Measurements from ENCODE around the gene IL37.

IL37 gene

GRCh38 chr2:112910865-112911264 is at the start of gene IL37:
Gene IL37 (plus strand): TSS chr2:112911165. CDS start chr2:112913013, 1,848 bp downstream.
- no peak for DNase-seq

GRCh38 chr2:112864072-112864471 is 46.9 kb upstream of the IL37 start:
- no peak for DNase-seq

GRCh38 chr2:112866128-112866835 is 44.7 kb upstream of the IL37 start:
- no peak for DNase-seq

- DNase-seq: no peak
Measured at GRCh38 chr2:112867701-112868631, 43.0 kb upstream of the IL37 start.

GRCh38 chr2:112869258-112869842 is 41.6 kb upstream of the IL37 start:
- DNase-seq: peak; percentile 38

GRCh38 chr2:112870841-112871835 is 39.8 kb upstream of the IL37 start:
- DNase-seq: no peak

- DNase-seq: no peak
Measured at GRCh38 chr2:112876257-112876970, 34.6 kb upstream of the IL37 start.

GRCh38 chr2:112876971-112877361 is 34.0 kb upstream of the IL37 start:
- DNase-seq: no peak

GRCh38 chr2:112877423-112877822 is 33.5 kb upstream of the IL37 start:
- DNase-seq: no peak

- DNase-seq: no peak
Measured at GRCh38 chr2:112879491-112880041, 31.4 kb upstream of the IL37 start.

- DNase-seq: peak; percentile 32
Measured at GRCh38 chr2:112880091-112880531, 30.9 kb upstream of the IL37 start.

- peak; percentile 20 for DNase-seq
Measured at GRCh38 chr2:112880696-112881095, 30.3 kb upstream of the IL37 start.

- DNase-seq: peak; percentile 78
Measured at GRCh38 chr2:112881217-112881985, 29.6 kb upstream of the IL37 start.

GRCh38 chr2:112883669-112884068 is 27.3 kb upstream of the IL37 start:
- no peak for DNase-seq

- peak; percentile 82 for DNase-seq
Measured at GRCh38 chr2:112884869-112885505, 26.0 kb upstream of the IL37 start.

- DNase-seq: no peak
Measured at GRCh38 chr2:112885506-112885902, 25.5 kb upstream of the IL37 start.

- no peak for DNase-seq
Measured at GRCh38 chr2:112886291-112886690, 24.7 kb upstream of the IL37 start.

- DNase-seq: no peak
Measured at GRCh38 chr2:112887964-112888749, 22.8 kb upstream of the IL37 start.

GRCh38 chr2:112889976-112890375 is 21.0 kb upstream of the IL37 start:
- no peak for DNase-seq

Data from activated CD4-positive, alpha-beta T cell treated with anti-CD3 and anti-CD28 coated beads, Interleukin-10, Interleukin-2, amounts not matched to agents 100 ng/mL and 50 ng/mL, durations not matched to agents 16 hours and 8 hours (primary cell).